ENCODE measurements around the gene GRB7. TPM values are rescaled to one million over a fixed set of nuclear protein-coding genes. Genes with fewer than 3 reads are reported as not detected.

GRB7 gene
- total and polyA plus RNA-seq, 10 of the 15 experiments (the other 5 are each of a cell fraction or from before 2014, with no cell fraction given) = 0.05 to 0.34 (median 0.19) TPM; not detected in 4

- ATAC-seq (peak; percentile 96), FAIRE-seq (peak; percentile 35), DNase-seq (ENCODE audit: low read depth, low spot score) (peak; percentile 43)
- peak within 1 kb of the TSS; percentile 78 for H3K9ac ChIP-seq (ENCODE audit: control insufficient read depth, insufficient read depth, low read length)
- under 1% methylated on average over 30 of the region's 65 CpGs for WGBS (ENCODE audit: insufficient coverage, insufficient replicate concordance, low lambda C conversion rate, missing lambda C conversion rate)
- peaks cover 3% of the 10 kb centered on the region; the same call in 1 of the 2 replicates for H3K4me1 ChIP-seq (ENCODE audit: control insufficient read depth, insufficient read depth, low read length)
- no peaks in the 10 kb centered on the region for H3K9me3 ChIP-seq (replicated peaks; ENCODE audit: control insufficient read depth, insufficient read depth, low read length)
- ChIA-PET RAD21 (ENCODE audit: unreplicated experiment) (interaction anchor here (0.7 to 2.8 kb wide), 18 partner anchors 9 to 142 kb away, joined by 3 to 14 read pairs (median 5); partner anchors contain the start of genes IKZF3, PGAP3 and PNMT), SMC1A (ENCODE audit: uncharacterized antibody, unreplicated experiment) (interaction anchor here (0.9 to 3.6 kb wide), 13 partner anchors 23 to 165 kb away, joined by 3 to 20 read pairs (median 4); partner anchors contain the start of genes IKZF3 and PGAP3), POLR2A (interaction anchor here (0.6 to 2.1 kb wide), 8 partner anchors 22 to 132 kb away, joined by 3 to 9 read pairs (median 4); no protein-coding TSS in a partner anchor), CTCF (interaction anchor here (0.6 to 5.6 kb wide), 30 partner anchors 9 to 250 kb away, joined by 3 to 79 read pairs (median 6); partner anchors contain the start of genes IKZF3, PGAP3, PNMT and PSMD3)
- intact Hi-C loops (cut with micrococcal nuclease; ENCODE audit: unreplicated experiment) (loop anchor here (2.0 to 5.0 kb wide), 2 partner anchors 24 to 108 kb away; no protein-coding TSS in a partner anchor), in situ Hi-C loops (cut with MboI) (no loop called here)
- peak within 1 kb of the TSS; percentile 89 for H2AFZ ChIP-seq (ENCODE audit: control insufficient read depth, low read depth, low read length)
- H3K79me2 ChIP-seq (ENCODE audit: control insufficient read depth, insufficient read depth, low read length) = peaks cover 7% of the 10 kb centered on the region
- BruUV-seq (replicated peaks) = TSS peak; percentile 90
- peak within 1 kb of the TSS; percentile 88 for H3K27ac ChIP-seq (ENCODE audit: control insufficient read depth, insufficient read depth)
- H3K4me3 ChIP-seq = peak within 1 kb of the TSS; percentile 91
- H4K20me1 ChIP-seq (ENCODE audit: control insufficient read depth, insufficient read depth) = no peaks in the 10 kb centered on the region
- H3K4me2 ChIP-seq (ENCODE audit: control insufficient read depth, insufficient read depth) = peak within 1 kb of the TSS; percentile 86
- H3K36me3 ChIP-seq (ENCODE audit: control insufficient read depth in 2 of 2, insufficient read depth in 2 of 2, low read length in 1 of 2) = 0 out of 4 replicates have a peak, but pooled peaks cover 0 to 3% of the 10 kb centered on the region in 2 experiments
- H3K27me3 ChIP-seq (replicated peaks in 1 of 2; ENCODE audit: control insufficient read depth in 2 of 2, insufficient read depth in 2 of 2, low read length in 1 of 2) = no peaks in the 10 kb centered on the region
- TF ChIP-seq KAT2A (conservative IDR thresholded peaks at IDR 0.05; ENCODE audit: control insufficient read depth, low read depth, low read length) (no peak), TCF7 (IDR thresholded peaks at IDR 0.05; ENCODE audit: borderline replicate concordance) (no peak), HDAC6 (IDR thresholded peaks at IDR 0.05; ENCODE audit: unreplicated experiment) (no peak), MYC (IDR thresholded peaks at IDR 0.05; ENCODE audit: insufficient read depth, insufficient read length, insufficient replicate concordance, low read length, severe bottlenecking) (no peak), ATF7 (IDR thresholded peaks at IDR 0.05; ENCODE audit: low read depth) (no peak), CREB1 (IDR thresholded peaks at IDR 0.05; ENCODE audit: low read depth) (peak; percentile 92), TARDBP (IDR thresholded peaks at IDR 0.05; ENCODE audit: borderline replicate concordance) (no peak), ZNF622 (IDR thresholded peaks at IDR 0.05) (no peak), PML (IDR thresholded peaks at IDR 0.05; ENCODE audit: low read length) (no peak), ZNF384 (IDR thresholded peaks at IDR 0.05; ENCODE audit: borderline replicate concordance, low read depth, low read length) (no peak), BCL11A (IDR thresholded peaks at IDR 0.05; ENCODE audit: low read depth, low read length) (no peak), CREM (IDR thresholded peaks at IDR 0.05; ENCODE audit: low read depth) (peak; percentile 83), CTCF (IDR thresholded peaks at IDR 0.05 in 2 of 3, conservative IDR thresholded peaks at IDR 0.05 in 1 of 3; ENCODE audit: control insufficient read depth in 2 of 3, extremely low read depth in 1 of 3, insufficient read depth in 1 of 3, low read depth in 3 of 3, low read length in 3 of 3) (peak; percentile 71 to 90 (median 85)), ZBTB40 (IDR thresholded peaks at IDR 0.05; ENCODE audit: borderline replicate concordance) (no peak), YY1 (IDR thresholded peaks at IDR 0.05; ENCODE audit: low read depth, low read length) (no peak), CHD1 (IDR thresholded peaks at IDR 0.05; ENCODE audit: low read depth, low read length) (no peak), RFX5 (IDR thresholded peaks at IDR 0.05; ENCODE audit: low read depth, low read length) (no peak), RAD51 (IDR thresholded peaks at IDR 0.05) (peak; percentile 86)
Observed at GRCh38 chr17:39730095-39730921, 7.4 kb upstream of the GRB7 start, which contains the start of gene MIEN1. Gene MIEN1, minus strand, starts transcription at chr17:39730532. Its CDS starts 37 bp downstream, at chr17:39730495.
